ENCODE results near the gene KNTC1.

- 0 out of 2 replicates have a peak, but pooled peaks have one; percentile 33 for TF ChIP-seq POLR2AphosphoS5 (IDR thresholded peaks at IDR 0.05; ENCODE audit: low read depth)
- TF ChIP-seq CTCF (IDR thresholded peaks at IDR 0.05; ENCODE audit: insufficient read depth, low read length): no peak
Observed at GRCh38 chr12:122523280-122523679, 3.8 kb upstream of the KNTC1 start.

Data from HL-60 (cell line).